IPS-18c (cell line): ENCODE measurements around the gene USP33.
"Not testable (repeated sequence)": the region's sequence is repeated elsewhere in the genome, so short reads cannot be mapped to it uniquely, and the experiment has no call there.

Experiments used
- H3K4me3 ChIP-seq: 2 replicates; pipeline ENCODE4 v1.7.0; 2013; ENCODE audit warnings: low read depth, mild to moderate bottlenecking, low read length, moderate library complexity; ENCODE audit not compliant: insufficient read depth
- H3K9me3 ChIP-seq: one replicate; pipeline ENCODE4 v1.6.1; 2013; ENCODE audit warnings: mild to moderate bottlenecking, low read length, moderate library complexity; ENCODE audit not compliant: control insufficient read depth, insufficient read depth

The USP33 gene

GRCh38 chr1:77652268-77652667 lies 107.4 kb downstream of the USP33 start:
- peaks cover 5% of the 10 kb centered on the region for H3K9me3 ChIP-seq
- H3K4me3 ChIP-seq, result no peak overlapping the region

- Histone ChIP-seq H3K4me3 (no peak overlapping the region), H3K9me3 (peaks cover 5% of the 10 kb centered on the region)
These were observed 110.5 kb downstream of the USP33 start for GRCh38 chr1:77649127-77649526.

- not testable (repeated sequence) for H3K4me3 ChIP-seq, H3K9me3 ChIP-seq
These were observed 113.4 kb downstream of the USP33 start for GRCh38 chr1:77646224-77646623.
